DMS153 treated with DMSO at 0.1 percent for 48 hours (cell line): ENCODE results near the gene PIGH.
A peak's percentile ranks its signal among the peaks of the same experiment; 100 is the strongest.

Experiments
- DNase-seq: peaks from one replicate; lab custom pipeline; 2025; ENCODE audit not compliant: unreplicated experiment; lab: John Stamatoyannopoulos, UW

The PIGH gene

DNA sequence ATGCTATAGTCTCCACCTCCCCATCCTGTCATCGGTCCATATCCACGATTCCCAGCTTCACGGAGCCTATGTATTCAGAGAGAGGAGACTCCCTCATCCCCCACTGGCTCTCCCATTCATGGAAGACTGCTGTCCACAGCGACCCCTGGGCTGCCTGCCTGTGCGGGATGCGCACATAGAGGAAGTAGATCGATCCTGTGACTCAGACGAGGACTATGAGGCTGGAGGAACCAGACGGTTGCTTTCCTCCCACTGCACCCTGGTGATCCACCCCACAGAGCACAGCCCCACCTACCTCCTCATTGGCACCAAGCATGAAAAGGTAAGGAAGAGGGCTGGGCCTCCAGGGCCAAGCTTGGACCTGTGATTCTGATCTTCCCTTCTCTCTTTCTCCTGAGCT lies 24.4 kb downstream of the PIGH start:
- no peak for DNase-seq

DNA sequence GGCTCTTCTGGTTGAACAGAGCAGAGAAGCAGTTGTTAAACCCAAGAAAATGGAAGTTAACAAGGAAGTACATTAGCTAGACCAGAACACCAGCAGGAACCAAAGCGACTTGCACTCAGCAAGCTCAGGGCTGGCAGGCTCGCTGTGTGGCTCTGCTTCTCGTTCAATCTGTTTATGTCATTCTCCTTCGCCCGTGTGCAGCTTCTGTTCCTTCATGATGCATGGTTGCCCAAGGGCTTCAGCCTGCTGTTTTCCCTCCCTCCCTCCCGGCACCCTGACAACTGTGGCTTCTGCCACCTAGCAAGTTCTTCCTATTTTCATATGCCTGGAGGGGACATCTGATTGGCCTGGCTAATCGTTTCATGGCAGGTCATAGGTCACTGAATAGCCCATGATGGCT lies 25.3 kb downstream of the PIGH start:
- DNase-seq = no peak

DNA sequence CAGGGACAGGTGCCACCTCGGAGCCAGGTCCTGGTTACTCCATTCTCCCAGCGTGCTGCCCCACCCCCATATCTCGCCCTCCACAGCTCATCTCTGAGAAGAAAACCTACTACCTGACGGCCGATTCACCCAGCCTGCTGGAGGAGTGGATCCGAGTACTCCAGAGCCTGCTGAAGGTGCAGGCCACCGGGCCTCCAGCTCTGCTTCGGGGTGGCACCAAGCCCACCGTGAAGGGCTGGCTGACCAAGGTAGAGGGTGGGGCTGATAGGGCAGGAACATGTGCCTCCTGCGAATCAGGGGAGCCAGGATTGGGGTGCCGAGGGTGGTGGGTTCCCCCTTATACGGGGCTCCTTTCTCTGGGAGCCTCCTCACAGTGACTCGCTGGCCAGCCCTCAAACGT lies 25.9 kb downstream of the PIGH start:
- no peak for DNase-seq

DNA sequence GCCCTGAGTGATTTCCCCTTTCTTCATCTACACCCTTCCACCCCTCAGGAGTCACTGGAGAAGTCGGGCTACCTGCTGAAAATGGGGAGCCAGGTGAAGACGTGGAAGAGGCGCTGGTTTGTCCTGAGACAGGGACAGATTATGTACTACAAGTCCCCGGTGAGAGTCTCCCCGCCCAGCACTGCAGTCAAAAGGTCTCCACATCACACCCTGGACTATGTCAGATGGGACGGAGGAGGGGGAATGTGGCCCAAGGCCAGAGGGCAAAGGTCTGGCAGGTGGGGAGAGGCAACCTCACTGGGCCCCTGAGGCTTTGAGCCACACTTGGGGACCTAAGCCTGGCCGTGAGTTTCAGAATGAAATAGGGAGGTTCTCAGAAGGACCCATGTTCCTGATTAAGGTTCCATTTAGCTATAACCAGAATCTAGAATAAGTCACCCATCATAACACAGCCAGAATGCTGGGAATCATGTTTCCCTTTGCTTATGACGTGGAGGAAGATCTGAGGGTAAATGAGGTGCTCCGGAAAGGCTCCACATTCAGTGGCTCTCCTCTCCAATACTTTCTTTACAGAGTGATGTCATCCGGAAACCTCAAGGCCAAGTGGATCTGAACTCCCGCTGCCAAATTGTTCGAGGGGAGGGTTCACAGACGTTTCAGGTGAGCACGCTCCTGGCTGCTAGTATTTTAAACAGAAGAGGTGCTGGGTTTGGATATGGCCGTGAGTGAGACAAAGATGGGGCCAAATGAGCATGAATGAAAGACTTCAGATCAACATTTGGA lies 26.6 kb downstream of the PIGH start:
- no peak for DNase-seq

DNA sequence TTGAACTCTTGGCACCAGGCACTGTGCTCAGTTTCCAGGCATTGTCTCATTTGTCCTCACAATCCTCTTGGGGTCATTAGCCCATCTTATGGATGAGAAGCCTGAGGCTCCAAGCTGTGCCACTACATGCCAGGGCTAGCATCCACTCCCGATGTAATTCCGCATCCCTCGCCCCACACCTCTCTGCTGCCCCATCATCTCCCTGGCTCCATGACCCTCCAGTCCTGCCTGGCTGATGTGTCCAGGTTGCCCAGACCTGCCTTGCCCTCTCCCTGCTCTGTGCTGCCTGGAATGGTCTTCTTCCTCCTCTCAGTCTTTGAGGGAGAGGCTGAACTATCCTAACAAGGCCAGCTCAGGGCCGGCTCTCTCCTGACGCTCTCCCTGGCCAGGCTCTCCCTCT lies 27.5 kb downstream of the PIGH start:
- DNase-seq = no peak

DNA sequence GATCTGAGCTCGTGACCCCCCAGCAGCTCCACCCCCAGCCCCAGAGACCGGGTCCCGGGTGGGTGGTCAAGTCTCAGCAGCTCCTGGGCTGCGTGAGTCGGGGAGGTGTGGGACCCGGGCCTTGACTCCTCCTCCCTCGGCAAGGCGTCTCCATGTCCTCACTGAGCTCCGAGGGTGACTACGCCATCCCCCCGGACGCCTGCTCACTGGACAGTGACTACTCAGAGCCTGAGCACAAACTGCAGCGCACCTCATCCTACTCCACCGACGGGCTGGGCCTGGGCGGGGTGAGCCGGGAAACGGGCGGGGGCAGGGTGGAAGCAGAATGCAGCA lies 28.1 kb downstream of the PIGH start:
- no peak for DNase-seq

DNA sequence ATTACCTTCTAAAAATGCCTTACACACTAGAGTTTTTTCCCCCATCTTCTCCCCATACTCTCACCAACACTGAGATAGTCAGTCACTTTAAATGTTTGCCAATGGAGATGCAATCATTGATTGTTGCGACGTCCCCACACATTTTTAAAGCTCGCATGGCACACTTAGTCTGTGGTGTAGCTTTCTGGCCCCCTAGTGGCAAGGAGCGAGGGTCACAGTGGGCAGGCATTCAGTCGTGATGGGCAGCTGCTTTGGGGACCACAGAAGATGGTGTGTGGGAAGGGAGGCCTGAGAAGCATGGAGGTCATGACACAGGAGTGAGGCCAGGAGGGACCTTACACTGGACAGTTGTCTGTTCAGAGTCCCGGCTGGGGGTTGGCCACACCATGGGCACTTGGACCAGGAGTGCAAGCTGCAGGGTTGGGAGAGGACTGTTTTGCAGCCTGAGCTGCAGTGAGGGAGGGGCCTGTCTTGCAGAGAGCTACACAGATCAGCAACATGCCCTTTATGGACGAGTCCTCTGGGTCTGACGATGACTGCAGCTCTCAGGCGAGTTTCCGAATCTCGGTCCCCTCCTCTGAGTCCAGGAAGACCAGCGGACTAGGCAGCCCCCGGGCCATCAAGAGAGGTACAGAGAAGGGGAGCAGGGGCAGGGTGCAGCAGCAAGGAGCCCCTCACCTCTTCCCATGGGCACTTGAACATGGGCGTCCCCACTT lies 28.6 kb downstream of the PIGH start:
- DNase-seq = peak; percentile 29

DNA sequence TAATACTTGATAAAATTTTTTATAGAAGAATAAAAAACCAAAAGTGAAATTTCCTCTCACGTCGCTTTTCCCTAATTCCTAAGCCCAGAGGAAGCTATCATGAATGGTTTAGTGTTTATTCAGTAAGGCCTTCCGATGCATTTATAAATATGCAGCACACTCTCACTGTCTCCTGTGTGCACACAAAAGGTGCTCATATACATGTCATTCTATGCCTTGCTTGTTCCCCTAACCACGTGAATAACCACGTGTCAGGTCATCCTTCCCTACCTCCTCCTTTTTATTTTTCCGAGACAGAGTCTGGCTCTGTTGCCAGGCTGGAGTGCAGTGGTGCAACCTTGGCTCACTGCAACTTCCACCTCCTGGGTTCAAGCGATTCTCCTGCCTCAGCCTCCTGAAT lies 29.6 kb downstream of the PIGH start:
- no peak for DNase-seq

DNA sequence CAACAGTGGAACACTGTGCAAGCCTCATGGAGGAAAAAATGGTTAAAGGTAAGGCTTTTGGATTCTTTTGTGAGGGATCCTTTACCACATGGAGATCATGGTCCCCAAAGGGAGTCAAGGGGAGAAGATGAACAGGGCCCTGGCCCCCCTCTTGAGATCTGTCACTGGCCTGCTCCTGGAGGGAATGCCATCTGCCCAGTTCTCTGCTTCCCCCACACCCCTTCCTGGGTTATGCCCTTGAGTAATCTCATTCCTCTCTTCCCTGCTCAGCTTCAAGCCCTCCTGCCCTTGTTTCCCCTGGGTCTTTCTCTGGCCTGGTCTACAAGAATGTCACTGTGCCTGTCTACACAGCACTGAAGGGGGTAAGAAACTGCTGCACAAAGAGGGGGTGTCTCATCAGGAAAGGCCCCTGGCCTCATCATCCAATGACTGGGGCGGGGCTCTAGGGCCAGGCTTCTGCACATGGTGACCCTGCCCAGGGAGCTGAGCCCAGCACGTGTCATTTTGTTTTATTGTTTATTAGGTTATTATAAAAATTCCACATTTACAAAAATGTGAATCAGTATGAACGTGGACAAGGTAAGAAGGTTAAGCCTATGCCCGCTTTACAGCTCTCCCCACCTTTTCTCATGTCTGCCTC lies 30.3 kb downstream of the PIGH start:
- DNase-seq = no peak

DNA sequence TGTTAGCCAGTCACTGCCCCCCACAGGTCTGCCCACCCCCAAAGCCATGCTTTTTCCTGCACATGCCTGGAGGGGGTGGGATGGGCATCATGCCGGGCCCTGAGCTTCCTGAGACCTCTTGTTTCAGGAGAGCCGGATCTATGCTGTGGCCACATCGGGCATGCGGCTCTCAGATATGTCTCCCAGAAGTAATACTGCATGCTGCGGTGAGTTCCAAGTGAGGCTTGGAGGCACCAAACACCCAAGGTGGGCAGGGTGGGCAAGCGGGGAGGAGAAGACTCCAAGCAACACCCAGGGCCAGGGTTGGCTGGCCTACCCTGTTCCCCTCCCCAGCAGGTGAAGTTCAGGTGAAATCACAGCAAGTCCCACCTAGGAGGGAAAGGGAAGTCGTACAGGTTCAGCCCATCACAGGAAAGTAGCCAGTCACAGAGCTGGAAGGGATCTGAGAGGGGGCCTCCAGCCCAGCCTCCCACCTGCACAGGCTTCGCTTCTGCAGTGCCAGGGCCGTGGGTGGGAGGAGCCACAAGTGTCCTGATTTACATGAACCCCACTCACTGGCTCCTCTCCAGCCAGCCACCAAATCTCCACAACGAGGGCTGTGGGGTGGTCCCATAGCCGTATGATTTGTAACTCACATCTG lies 30.9 kb downstream of the PIGH start:
- DNase-seq = no peak

DNA sequence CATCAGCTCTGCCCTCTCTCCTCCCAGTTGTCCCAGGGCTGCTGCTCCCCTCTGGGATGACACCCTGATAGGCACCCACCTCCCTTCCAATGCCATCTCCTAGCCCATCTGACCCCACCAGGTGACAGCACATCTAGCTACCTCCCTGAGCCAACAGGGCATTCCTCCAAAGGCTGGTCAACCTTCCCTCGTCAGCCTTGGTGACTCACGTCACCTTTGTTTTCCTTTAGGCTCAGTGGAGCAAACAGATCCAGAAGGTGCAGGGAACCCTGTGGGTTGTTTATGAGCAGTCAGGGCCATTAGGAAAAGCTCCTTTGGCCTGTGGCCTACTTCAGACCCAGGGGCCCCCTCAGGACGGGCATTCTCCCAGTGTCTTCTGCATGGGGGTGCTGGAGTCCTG lies 32.4 kb downstream of the PIGH start:
- DNase-seq = no peak

DNA sequence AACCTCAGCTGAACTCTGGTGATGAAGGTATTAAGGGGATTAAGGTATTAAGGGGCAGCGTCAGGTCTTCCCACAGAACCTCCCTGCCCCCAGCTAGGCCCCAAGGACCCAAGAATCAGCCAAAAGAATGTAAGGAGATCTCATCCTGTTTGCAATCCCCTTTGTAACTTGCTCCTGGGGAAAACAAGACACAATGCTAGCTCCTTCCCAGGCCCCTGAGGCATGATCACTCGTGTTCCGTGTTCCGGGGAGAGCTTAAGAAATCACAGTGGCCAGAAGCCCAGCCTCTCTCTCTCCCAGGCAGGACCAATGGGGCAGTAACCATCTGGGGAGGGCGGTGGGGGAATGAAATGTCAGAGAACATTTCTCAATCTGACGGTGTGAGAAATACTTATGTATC lies 33.2 kb downstream of the PIGH start:
- DNase-seq = no peak

DNA sequence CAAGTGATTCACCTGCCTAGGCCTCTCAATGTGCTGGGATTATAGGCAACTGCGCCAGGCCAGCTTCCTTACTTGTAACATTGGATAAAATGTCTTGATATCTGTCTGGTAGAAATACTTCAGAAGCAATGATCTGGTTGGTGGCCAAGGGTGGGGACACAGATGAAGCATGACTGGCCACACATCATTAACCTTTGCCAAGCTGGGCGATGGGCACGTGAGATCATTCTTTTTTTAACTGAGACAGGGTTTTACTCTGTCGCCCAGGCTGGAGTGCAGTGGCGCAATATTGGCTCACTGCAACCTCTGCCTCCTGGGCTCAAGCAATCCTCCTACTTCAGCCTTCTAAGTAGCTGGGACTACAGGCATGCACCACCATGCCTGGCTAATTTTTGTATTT lies 35.8 kb downstream of the PIGH start:
- DNase-seq = no peak

DNA sequence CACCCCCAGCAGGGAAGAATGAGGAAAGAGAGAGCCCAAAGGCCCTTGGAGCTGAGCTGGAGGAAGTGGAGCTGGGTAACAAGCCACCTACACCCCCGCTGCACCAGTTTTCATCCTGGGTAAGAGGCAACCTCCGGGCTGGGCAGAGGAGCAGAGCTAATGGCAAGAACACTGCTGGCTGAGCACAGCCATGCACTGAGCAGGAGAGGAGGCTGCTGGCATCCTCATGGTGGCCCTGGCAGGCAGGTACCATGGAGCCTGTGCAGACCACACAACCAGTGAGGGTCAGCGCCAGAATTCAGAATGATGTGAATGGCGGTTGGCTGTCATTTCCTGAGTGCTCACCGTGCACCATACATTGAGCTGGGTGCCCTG lies 37.3 kb downstream of the PIGH start:
- no peak for DNase-seq

DNA sequence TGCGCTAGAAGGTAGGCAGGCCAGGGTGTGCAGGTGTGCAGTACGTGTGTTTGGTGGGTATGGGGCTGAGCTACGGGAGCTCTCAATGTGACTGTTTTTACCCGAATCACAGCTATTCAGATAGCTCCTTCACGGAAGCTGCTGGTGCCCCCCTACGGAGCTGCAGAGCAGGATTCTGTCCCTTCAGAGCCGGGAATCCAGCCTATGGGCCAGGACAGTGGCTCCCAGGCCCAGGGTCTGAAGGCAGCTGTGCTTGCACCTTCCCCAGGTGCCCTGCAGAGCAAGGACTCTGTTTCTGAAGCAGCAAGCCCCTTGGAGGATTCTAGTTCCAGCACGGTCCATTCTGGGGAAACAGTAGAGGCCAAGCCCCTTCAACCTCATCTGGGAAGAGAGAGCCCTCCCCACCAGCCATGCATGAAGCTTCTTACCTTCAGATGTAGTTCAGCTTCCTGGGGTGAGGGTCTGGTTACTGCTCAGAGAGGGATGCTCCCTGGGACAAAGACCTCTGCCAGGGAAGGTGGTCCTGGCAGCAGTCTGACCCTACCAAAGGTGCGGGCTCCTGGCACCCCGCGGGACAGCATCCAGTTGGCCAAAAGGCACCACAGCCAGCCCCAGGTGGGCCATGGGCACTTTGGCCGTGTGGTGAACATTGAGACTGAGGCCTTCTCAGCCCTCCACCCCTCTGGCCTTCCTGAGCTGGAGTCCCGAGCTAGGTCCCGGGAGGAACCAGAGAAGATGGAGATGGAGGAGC lies 37.9 kb downstream of the PIGH start:
- DNase-seq = no peak

DNA sequence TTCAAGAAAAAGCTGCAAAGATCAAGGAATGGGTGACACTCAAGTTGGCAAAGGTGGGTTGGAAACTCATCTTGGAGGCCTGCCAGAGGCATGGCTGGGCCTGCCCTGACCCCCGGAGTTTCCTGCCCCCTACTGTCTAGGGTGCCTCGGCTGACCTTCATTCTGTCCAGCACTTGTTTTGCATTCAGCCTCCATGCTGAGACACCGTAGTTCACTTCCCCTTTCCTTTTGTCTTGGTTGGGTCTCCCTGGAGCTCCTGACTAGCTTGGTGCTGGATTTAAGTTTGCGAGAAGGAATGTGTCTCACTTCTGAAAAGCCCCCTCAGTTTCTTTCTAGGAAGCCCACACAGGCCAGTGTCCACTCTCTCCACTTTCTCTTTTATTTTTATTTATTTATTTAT lies 40.4 kb downstream of the PIGH start:
- DNase-seq = no peak

DNA sequence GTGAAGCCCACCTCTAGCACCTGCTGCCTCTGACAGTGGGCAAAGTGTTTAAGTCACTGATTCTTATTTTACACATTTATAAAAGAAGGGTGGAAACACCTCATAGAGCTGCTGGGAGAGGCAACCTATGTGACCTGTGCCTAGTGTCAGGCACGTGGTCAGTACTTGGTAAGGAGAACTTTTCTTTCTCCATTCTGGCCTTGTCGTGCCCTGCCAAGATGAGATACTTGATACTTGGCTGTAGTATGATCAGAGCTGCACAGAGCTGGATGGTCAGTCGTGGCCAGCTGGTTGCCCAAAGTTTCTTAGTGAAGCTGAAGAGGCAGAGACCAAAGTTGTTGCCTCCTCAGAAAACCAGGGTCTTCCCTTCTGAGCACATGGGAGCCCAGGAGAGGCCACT lies 42.4 kb downstream of the PIGH start:
- DNase-seq = no peak

DNA sequence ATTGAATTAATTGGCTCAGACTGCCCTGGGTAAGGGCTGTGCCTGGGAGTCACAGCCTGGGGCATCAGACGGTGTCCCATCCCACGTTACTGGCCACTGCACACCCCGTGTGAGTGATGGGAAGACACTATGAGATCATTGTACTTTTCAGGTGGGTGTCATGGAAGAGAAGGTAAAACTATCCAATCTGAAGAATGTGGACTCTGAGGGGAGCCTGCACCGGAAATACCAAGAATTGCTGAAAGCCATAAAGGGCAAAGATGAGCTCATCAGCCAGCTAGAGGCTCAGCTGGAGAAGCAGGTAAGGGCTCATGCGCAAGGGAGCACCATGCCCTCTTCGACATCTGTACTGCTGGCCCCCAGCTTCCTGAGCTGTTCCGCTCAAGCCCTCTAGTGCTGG lies 43.0 kb downstream of the PIGH start:
- DNase-seq = no peak

DNA sequence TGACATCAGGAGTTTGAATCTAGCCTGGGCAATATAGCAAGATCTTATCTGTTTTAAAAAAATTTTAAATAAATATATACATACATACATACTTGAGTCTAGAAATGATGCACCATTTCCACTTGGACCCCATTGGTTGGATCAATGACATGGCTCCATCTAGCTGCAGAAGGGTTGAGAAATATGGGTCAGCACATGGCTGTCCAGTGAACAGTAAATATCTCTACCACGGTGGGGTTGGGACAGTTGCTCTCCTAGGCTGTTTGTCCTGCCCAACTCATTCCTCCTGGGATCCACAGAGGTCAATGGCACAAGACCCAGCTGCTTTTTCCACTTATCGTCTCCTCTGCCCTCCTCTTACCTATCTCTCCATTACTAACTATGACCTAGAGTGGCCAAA lies 43.4 kb downstream of the PIGH start:
- no peak for DNase-seq

DNA sequence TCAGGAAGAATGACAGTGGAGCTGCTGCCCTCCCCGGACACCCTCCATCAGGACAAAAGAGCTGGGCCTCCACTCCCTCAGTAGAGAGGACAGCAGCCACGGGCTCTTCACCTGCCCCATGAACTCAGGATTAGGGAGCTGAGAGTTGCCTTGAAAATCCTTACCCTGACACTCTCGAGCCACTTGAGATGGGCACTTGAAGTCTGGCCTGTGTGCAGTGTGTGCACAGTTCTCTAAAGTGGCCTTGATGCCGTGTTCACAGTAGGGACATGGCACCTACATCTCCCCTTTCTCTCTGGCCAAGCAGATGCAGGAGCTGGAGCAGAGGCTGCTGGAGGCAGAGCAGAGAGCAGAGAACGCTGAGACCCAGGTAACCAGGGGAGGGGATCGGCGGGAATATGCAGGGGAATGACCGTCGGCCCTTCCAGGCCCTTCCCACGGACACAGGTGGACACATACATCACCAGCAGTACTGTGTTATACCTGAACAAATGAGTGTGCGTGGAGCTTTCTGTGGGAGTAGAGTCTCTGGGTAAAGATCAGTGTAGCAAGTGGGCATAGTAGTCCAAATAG lies 44.5 kb downstream of the PIGH start:
- DNase-seq = no peak

DNA sequence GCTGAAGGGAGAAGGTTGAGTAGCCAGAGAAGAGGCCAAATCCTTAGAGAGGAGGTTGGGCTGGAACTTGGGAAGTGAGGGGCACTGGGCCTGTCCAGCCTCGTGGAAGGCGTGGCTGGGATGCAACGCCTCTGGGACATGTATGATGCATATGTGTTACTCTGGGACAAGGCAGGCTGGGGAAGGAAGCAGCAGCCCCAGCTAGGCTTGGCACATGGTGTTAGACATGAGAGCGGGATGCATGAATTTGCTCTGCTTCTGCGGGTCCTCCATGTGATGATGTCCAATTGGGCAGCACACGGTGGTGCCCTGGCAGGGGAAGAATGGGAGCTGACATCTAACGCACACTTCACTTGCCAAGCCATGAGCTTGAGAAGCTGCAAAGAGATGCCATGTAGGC lies 45.7 kb downstream of the PIGH start:
- DNase-seq = no peak
